HG03139 (cell line): Measurements from ENCODE around the gene CNEP1R1.

Source experiments
- ATAC-seq: cut with Tn5 transposase; IDR thresholded peaks from one replicate; pipeline ENCODE4 v1.9.1; 2021; ENCODE audit not compliant: unreplicated experiment

CNEP1R1 gene

DNA sequence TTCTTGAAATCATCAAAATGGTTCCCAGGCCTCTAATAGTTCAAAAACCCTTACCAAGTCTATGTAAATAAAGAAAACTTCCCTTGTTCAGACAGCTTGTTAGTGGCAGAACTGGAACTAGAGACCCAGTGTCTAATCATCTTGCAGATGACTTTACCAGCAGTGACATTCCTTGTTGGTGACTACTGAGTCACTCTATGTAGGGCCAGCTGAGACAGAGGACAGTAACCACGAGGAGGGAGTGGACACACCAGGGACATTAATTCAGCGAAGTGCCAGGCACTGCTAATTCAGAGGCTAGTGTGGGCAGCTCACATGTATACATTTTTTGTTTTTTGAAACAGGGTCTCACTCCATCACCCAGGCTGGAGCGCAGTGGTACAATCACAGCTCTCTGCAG is 34.6 kb downstream of the CNEP1R1 start:
- no peak for ATAC-seq

DNA sequence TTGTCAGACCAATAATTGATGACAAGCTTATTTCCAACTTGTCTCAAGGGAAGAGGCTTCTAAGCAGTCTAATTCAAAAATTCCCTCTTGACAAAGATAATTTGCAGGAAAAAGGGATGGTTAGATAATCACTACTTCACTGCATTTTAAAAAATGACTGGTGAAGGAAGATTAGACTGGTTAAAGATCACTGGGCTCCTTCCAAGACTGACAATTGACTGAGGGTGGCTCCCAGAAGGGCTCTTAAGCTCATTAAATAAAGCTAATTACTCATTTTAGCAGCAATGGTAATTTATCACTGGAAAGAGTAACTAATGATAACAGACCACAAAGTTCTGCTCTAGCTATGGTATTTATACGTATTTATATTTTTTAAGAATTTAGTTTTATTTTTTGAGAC is 36.3 kb downstream of the CNEP1R1 start:
- no peak for ATAC-seq

DNA sequence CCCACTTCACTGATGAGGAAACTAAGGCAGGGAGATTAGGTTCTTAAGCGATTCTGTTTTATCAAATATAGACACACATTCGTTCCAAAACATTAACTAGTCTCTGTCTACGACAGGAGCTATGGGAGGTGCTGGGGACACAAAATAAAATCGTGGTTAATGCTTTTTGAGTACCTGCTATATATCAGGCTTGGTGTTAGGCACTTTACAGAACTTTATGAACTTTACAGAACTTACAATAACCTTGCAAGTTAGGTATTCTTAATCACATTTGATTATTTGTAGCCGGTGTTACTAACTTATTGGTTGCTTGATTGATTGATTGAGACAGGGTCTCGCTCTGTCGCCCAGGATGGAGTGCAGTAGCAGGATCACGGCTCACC is 40.2 kb downstream of the CNEP1R1 start:
- no peak for ATAC-seq

DNA sequence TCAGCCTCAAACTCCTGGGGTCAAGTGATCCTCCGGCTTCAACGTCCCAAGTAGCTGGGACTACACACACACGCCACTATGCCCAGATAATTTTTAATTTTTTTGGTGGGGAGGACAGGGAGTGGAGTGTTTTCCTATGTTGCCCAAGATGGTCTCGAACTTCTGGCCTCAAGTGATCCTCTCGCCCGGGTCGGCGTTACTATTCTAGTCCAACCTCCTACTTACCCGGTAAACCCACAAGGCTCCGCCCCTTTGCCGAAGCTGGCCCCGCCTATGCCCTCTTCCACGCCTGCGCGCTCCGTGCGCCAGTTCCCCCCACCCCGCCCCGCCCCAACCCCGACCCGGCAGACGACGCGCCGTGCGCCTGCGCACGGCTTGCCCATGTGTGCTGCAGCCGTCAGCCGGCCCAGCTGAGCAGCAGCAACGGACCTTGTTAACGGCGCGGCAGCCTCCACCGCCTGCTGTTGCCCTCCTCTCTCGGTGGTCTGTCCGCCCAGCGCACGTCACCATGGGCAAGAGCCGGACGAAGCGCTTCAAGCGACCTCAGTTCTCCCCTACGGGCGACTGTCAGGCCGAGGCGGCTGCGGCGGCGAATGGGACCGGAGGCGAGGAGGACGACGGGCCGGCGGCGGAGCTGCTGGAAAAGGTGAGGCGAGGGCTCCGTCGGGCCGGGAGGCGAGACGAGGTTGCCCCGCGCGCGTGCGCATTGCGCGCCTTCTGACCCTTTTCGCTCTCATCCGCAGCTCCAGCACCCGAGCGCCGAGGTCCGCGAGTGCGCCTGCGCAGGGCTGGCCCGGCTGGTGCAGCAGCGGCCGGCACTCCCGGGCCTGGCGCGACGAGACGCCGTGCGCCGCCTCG is 40.8 kb downstream of the CNEP1R1 start, which contains the start of gene HEATR3:
Gene HEATR3 (plus strand): TSS at position 347 of the 858 bp plus-strand sequence. CDS start 162 bp downstream, at position 509.
- peak; percentile 74 for ATAC-seq

DNA sequence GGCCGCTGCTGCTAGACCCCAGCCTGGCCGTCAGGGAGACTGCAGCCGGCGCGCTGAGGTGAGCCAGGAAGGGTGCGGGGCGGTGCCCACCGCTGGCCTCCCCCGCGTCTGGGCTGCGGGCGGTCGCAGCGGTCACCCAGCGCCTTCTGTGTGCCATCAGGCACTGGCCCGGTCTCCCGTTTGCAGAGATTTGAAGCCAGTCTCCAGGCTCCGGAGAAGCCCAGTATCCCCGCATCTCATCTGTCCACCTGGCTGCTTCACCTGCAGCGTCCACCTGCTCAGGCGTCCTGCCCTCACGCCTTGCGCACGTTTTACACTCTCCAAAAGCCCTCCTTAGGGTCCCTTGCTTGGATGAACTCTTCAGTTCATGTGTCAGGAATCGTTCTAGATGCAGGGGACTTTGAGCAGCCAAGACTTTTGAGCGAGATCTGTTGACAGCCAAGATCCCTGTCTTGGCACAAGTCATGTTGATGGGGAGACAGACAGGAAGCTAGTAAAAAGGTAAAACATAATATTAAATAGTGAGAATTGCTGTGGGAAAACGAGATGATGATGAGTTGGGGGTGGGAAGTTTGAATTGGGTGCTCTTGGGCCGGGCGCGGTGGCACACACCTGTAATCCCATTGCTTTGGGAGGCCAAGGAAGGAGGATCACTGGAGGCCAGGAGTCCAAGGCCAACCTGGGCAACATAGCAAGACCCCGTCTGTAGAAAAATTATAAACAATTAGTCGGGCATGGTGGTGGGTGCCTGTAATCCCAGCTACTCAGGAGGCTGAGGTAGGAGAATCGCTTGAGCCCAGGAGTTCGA is 41.7 kb downstream of the CNEP1R1 start:
- ATAC-seq = no peak

DNA sequence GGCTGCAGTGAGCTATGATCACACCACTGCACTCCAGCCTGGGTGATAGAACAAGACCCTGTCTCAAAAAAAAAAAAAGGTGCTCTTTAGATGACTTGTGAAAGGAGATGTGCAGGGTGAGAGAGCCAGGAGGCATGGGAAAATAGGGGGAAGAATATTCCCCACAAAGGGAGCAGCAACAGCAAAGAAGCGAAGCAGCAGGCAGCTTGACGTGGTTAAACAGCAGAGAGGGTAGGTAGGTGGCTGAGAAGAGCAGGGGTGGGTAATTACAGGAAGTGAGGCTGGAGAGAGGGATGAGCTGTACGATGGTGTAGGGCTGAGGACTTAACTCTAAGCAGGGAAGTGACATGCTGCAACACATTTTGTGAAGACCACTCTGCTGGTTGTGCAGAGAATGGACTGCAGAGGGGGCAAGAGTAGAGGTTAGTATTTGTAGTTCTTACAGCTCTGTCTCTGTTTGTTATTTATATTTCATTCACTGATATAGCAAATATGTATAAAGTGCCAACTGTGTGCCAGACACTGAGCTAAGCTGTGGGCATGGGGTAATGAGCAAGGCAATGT is 42.3 kb downstream of the CNEP1R1 start:
- no peak for ATAC-seq

DNA sequence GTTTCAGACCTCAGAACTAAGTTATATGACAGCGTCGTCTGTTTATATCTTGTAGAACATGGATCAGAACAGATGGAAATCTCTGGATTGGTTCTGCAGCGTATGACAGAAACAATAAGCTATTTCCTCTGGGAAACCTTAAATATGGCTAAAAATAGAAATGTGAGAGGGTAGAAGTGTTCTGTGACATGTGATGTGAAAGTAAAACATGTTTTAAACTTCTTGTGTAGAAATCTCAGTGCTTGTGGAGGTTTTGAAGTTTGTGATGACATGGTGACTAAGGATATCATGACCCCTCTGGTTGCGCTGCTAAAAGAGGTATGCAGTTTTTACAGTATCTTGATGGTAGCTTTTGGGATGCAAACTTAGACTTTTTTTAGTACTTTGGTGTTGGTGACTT is 43.5 kb downstream of the CNEP1R1 start:
- no peak for ATAC-seq

DNA sequence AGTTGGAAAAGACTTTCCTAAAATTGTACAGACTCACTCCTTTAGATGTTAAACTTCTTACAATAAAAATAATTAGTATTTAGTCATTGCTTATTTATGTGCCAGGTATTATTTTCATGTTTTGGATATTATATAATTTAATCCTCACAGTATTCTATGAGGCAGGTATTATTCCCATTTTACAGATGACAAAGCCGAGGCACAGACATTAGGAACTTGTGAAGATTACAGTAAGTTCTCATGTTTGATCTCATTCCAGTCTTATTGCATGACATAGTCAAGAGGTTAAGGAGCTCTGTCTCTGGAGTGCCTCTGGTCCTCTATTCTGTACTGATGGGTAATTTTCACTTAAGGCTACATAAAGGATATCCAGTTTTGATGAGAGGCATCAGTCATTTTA is 44.0 kb downstream of the CNEP1R1 start:
- no peak for ATAC-seq

DNA sequence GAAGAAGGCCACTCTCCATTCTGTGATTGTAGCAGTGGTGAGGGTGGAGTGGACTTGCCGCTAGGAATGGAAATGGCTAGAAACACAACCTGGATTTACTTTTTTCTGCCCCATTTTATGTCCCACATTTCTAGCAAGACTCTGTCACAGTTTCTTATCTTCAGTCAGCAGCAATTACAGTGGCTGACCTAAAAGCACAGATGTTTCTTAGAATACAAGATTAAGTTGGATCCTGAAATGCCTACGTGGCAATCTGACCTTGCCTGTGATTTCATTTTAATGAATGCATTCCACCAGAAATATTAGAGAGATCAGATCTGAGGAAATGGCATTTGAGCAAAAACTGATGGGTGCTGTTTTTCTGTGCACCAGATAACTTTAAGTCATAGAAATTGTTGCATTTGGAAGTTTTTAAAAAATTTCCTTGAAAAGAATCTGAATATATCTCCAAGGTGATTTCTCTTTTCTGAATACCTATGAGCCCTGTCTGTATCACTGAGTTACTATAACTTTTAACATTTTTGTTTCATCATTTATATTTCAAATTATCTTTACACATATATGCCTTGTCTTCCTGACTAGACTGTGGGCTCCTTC is 46.1 kb downstream of the CNEP1R1 start:
- ATAC-seq = no peak

DNA sequence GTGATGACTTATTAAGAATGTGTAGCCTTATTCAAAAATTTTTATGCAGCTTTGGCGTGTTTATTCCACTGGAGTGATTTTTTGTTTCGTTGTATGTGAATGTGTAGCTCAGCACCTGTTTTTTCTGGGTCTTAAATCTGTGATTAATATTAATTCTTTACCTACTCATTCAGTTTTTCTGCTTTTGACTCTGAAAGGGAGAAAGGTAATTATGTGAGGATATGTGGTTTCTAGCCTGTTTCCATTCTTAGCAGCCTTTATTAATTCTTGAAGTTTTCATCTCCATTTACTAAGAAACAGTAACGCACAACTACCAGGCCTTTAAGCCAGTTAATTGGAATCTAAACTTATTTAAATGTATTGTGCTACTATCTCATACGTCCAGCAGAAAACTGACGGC is 47.7 kb downstream of the CNEP1R1 start:
- ATAC-seq = no peak

DNA sequence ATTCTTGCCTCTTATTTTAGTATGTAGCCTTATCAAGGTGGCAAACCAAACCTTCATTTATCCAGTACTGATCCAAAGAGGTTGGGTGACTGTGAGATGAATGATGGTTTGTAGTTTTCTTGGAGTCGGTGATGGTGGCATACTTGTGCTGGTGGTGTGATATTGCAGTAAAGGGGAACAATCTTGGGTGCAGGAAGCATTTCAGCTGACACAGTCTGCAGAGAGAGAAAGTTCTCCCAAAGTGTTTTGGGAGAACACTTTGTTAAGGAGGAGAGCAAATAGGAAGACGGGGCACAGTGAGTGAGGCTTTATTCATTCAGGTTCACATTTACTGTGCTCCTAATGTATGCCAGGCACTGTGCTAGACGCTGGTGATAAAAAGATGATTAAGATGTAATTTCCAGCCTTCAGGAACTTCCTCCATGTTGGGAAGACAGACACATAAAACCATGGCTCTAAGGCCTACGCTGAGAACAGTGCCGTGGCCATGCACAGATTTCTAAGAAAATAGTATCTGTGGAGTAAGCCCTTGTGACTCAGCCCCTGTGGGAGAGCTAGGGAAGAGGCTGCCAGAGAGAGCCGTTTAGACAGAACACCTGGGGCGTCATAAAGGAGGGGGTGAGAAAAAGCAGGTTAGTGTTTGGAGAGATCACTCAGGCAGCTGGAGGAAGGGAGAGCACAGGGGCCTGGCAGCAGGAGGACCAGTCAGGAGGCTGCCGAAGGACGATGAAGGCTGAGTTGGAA is 54.5 kb downstream of the CNEP1R1 start:
- no peak for ATAC-seq

DNA sequence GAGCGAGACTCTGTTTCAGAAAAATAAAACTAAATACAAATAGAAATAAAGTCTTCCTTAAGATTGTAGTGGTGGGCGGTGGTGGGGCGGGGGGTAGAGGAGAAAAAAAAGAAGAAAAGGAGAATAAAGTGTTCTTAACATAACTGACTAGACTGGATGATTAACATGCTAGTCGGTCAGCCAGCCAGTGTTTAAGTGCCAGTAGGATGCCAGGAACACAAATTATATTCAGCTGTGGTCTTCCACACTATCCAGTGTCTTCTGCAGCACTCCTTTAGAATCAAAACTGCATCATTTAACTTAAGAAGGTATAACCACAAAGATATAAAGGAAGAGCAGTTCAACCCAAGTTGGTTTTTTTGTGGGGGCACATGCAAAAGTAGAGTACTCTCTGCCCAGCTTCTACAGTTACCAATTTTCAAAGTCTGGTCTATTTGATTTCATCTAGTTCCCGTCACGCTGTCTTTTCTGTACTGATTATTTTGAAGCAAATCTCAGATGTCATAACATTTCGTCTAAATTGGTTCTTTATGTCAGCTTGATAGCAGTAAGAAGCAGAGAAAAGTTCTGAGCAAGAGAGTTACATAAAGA is 56.5 kb downstream of the CNEP1R1 start:
- no peak for ATAC-seq

DNA sequence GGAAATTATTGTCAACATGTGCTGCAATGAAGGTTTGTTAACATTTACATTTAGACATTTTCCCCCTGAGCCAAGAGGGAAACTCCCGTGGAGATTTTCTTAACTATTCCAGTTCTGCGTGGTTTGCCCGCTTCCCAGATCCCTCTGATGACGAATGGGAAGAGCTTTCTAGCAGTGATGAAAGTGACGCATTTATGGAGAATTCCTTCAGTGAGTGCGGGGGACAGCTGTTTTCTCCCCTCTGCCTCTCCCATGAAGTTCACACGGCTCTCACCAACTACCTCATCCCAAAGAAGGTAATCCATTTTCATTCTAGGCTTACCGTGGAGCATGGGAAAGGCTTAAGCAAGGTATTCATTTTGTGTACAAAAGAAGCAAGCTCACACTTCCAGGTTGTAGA is 59.0 kb downstream of the CNEP1R1 start:
- ATAC-seq = no peak

DNA sequence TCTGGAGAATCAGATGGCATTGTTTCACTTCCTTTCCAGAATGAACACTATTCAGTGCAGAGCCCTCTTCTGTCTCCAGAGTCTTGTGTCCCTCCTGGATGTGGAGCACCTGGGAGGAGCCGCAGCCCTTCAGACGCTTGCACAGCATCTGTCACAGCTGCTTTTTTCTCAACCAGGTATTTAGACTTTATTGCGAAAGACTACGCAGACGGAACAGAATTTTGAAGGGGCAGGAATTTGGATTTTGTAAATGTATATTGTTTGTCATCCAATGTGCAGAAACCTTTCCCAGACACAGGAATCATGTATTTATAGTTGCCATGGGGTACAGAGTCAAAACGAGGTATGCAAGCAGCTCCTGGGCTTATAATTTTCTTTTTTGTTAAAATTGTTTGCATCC is 61.2 kb downstream of the CNEP1R1 start:
- no peak for ATAC-seq
